ENCODE measurements around the gene PAX8. TPM values are rescaled to one million over a fixed set of nuclear protein-coding genes. Genes with fewer than 3 reads are reported as not detected.

PAX8 gene
- total RNA-seq, 1 experiment from 2014 or later = 1.5 TPM

GRCh38 chr2:113183264-113183663 lies 95.5 kb downstream of the PAX8 start:
- Histone ChIP-seq H3K4me1 (ENCODE audit: low read length) (no peaks in the 10 kb centered on the region), H3K27ac (ENCODE audit: low read length) (no peak overlapping the region), H3K79me2 (ENCODE audit: low read length) (peaks cover 73% of the 10 kb centered on the region), H3K9me2 (replicated peaks; ENCODE audit: insufficient read depth, low read length) (no peaks in the 10 kb centered on the region), H3K4me3 (ENCODE audit: low read length) (no peak overlapping the region), H2AFZ (ENCODE audit: low read length) (no peak overlapping the region), H4K20me1 (ENCODE audit: insufficient read depth, low read depth, low read length) (peaks cover 16% of the 10 kb centered on the region), H3K4me2 (ENCODE audit: low read depth, low read length, poor library complexity, severe bottlenecking) (no peak overlapping the region), H3K27me3 (ENCODE audit: low read length) (no peaks in the 10 kb centered on the region), H3K9ac (ENCODE audit: low read length) (no peak overlapping the region), H3K36me3 (ENCODE audit: insufficient read depth, low read length) (peaks cover 3% of the 10 kb centered on the region; the same call in 1 of the 2 replicates), H3K9me3 (ENCODE audit: low read length) (no peaks in the 10 kb centered on the region)
- DNase-seq = no peak

- Histone ChIP-seq H3K36me3 (ENCODE audit: insufficient read depth, low read length) (peaks cover 3% of the 10 kb centered on the region; the same call in 1 of the 2 replicates), H3K4me3 (ENCODE audit: low read length) (no peak overlapping the region), H3K9me3 (ENCODE audit: low read length) (no peaks in the 10 kb centered on the region), H2AFZ (ENCODE audit: low read length) (no peak overlapping the region), H3K27ac (ENCODE audit: low read length) (no peak overlapping the region), H3K4me2 (ENCODE audit: low read depth, low read length, poor library complexity, severe bottlenecking) (no peak overlapping the region), H4K20me1 (ENCODE audit: insufficient read depth, low read depth, low read length) (peaks cover 16% of the 10 kb centered on the region), H3K9me2 (replicated peaks; ENCODE audit: insufficient read depth, low read length) (no peaks in the 10 kb centered on the region), H3K9ac (ENCODE audit: low read length) (no peak overlapping the region), H3K4me1 (ENCODE audit: low read length) (no peaks in the 10 kb centered on the region), H3K27me3 (ENCODE audit: low read length) (no peaks in the 10 kb centered on the region), H3K79me2 (ENCODE audit: low read length) (peaks cover 76% of the 10 kb centered on the region)
- no peak for DNase-seq
Observed at GRCh38 chr2:113182471-113183260, 96.1 kb downstream of the PAX8 start.

- H2AFZ ChIP-seq (ENCODE audit: low read length) = no peak overlapping the region
- peaks cover 3% of the 10 kb centered on the region for H3K4me1 ChIP-seq (ENCODE audit: low read length)
- H3K4me3 ChIP-seq (ENCODE audit: low read length) = no peak overlapping the region
- no peak overlapping the region for H3K27ac ChIP-seq (ENCODE audit: low read length)
- no peak for DNase-seq
- no peaks in the 10 kb centered on the region for H3K9me3 ChIP-seq (ENCODE audit: low read length)
- H3K9ac ChIP-seq (ENCODE audit: low read length) = no peak overlapping the region
- H3K27me3 ChIP-seq (ENCODE audit: low read length) = no peaks in the 10 kb centered on the region
- peaks cover 6% of the 10 kb centered on the region; the same call in 1 of the 2 replicates for H3K36me3 ChIP-seq (ENCODE audit: insufficient read depth, low read length)
- no peak overlapping the region for H3K4me2 ChIP-seq (ENCODE audit: low read depth, low read length, poor library complexity, severe bottlenecking)
- H4K20me1 ChIP-seq (ENCODE audit: insufficient read depth, low read depth, low read length) = peaks cover 26% of the 10 kb centered on the region
- H3K79me2 ChIP-seq (ENCODE audit: low read length) = peaks cover 83% of the 10 kb centered on the region
- no peaks in the 10 kb centered on the region for H3K9me2 ChIP-seq (replicated peaks; ENCODE audit: insufficient read depth, low read length)
Observed at GRCh38 chr2:113181258-113182051, 97.3 kb downstream of the PAX8 start.

- Histone ChIP-seq H3K9me2 (replicated peaks; ENCODE audit: insufficient read depth, low read length) (no peaks in the 10 kb centered on the region), H3K9ac (ENCODE audit: low read length) (no peak overlapping the region), H3K27me3 (ENCODE audit: low read length) (no peaks in the 10 kb centered on the region), H3K4me3 (ENCODE audit: low read length) (no peak overlapping the region), H3K4me1 (ENCODE audit: low read length) (peaks cover 14% of the 10 kb centered on the region), H3K27ac (ENCODE audit: low read length) (no peak overlapping the region), H3K9me3 (ENCODE audit: low read length) (no peaks in the 10 kb centered on the region), H3K4me2 (ENCODE audit: low read depth, low read length, poor library complexity, severe bottlenecking) (no peak overlapping the region), H2AFZ (ENCODE audit: low read length) (no peak overlapping the region), H4K20me1 (ENCODE audit: insufficient read depth, low read depth, low read length) (peaks cover 28% of the 10 kb centered on the region), H3K36me3 (ENCODE audit: insufficient read depth, low read length) (peaks cover 9% of the 10 kb centered on the region; the same call in 1 of the 2 replicates), H3K79me2 (ENCODE audit: low read length) (peaks cover 89% of the 10 kb centered on the region)
- no peak for DNase-seq
Observed at GRCh38 chr2:113180131-113180946, 98.4 kb downstream of the PAX8 start.

GRCh38 chr2:113179446-113180045 lies 99.2 kb downstream of the PAX8 start:
- Histone ChIP-seq H3K4me3 (ENCODE audit: low read length) (no peak overlapping the region), H3K9me2 (replicated peaks; ENCODE audit: insufficient read depth, low read length) (no peaks in the 10 kb centered on the region), H3K4me1 (ENCODE audit: low read length) (peaks cover 15% of the 10 kb centered on the region), H4K20me1 (ENCODE audit: insufficient read depth, low read depth, low read length) (peaks cover 20% of the 10 kb centered on the region), H3K36me3 (ENCODE audit: insufficient read depth, low read length) (peaks cover 9% of the 10 kb centered on the region; the same call in 1 of the 2 replicates), H3K27me3 (ENCODE audit: low read length) (no peaks in the 10 kb centered on the region), H3K9me3 (ENCODE audit: low read length) (no peaks in the 10 kb centered on the region), H3K27ac (ENCODE audit: low read length) (no peak overlapping the region), H3K4me2 (ENCODE audit: low read depth, low read length, poor library complexity, severe bottlenecking) (no peak overlapping the region), H3K9ac (ENCODE audit: low read length) (no peak overlapping the region), H2AFZ (ENCODE audit: low read length) (no peak overlapping the region), H3K79me2 (ENCODE audit: low read length) (peaks cover 89% of the 10 kb centered on the region)
- DNase-seq = no peak

GRCh38 chr2:113178891-113179290 lies 99.8 kb downstream of the PAX8 start:
- H3K9me3 ChIP-seq (ENCODE audit: low read length) = no peaks in the 10 kb centered on the region
- H2AFZ ChIP-seq (ENCODE audit: low read length) = no peak overlapping the region
- no peak overlapping the region for H3K4me2 ChIP-seq (ENCODE audit: low read depth, low read length, poor library complexity, severe bottlenecking)
- H3K9me2 ChIP-seq (replicated peaks; ENCODE audit: insufficient read depth, low read length) = no peaks in the 10 kb centered on the region
- peaks cover 18% of the 10 kb centered on the region for H4K20me1 ChIP-seq (ENCODE audit: insufficient read depth, low read depth, low read length)
- no peak overlapping the region for H3K27ac ChIP-seq (ENCODE audit: low read length)
- peaks cover 15% of the 10 kb centered on the region for H3K4me1 ChIP-seq (ENCODE audit: low read length)
- H3K4me3 ChIP-seq (ENCODE audit: low read length) = no peak overlapping the region
- no peak for DNase-seq
- H3K36me3 ChIP-seq (ENCODE audit: insufficient read depth, low read length) = peaks cover 9% of the 10 kb centered on the region; the same call in 1 of the 2 replicates
- no peak overlapping the region for H3K9ac ChIP-seq (ENCODE audit: low read length)
- H3K79me2 ChIP-seq (ENCODE audit: low read length) = peaks cover 92% of the 10 kb centered on the region
- no peaks in the 10 kb centered on the region for H3K27me3 ChIP-seq (ENCODE audit: low read length)

GRCh38 chr2:113178069-113178746 lies 100.5 kb downstream of the PAX8 start:
- no peak overlapping the region for H2AFZ ChIP-seq (ENCODE audit: low read length)
- H3K79me2 ChIP-seq (ENCODE audit: low read length) = peaks cover 87% of the 10 kb centered on the region
- peaks cover 9% of the 10 kb centered on the region; the same call in 1 of the 2 replicates for H3K36me3 ChIP-seq (ENCODE audit: insufficient read depth, low read length)
- DNase-seq = no peak
- H3K9me2 ChIP-seq (replicated peaks; ENCODE audit: insufficient read depth, low read length) = no peaks in the 10 kb centered on the region
- H3K27ac ChIP-seq (ENCODE audit: low read length) = no peak overlapping the region
- H3K9ac ChIP-seq (ENCODE audit: low read length) = no peak overlapping the region
- H3K4me2 ChIP-seq (ENCODE audit: low read depth, low read length, poor library complexity, severe bottlenecking) = no peak overlapping the region
- peaks cover 20% of the 10 kb centered on the region for H3K4me1 ChIP-seq (ENCODE audit: low read length)
- H3K27me3 ChIP-seq (ENCODE audit: low read length) = no peaks in the 10 kb centered on the region
- H3K4me3 ChIP-seq (ENCODE audit: low read length) = no peak overlapping the region
- H3K9me3 ChIP-seq (ENCODE audit: low read length) = no peaks in the 10 kb centered on the region
- H4K20me1 ChIP-seq (ENCODE audit: insufficient read depth, low read depth, low read length) = peaks cover 13% of the 10 kb centered on the region; the same call in 1 of the 2 replicates
